Hepatocyte (in vitro differentiated cells): ENCODE results near the gene ARMH3. TPM values are rescaled to one million over a fixed set of nuclear protein-coding genes. Genes with fewer than 3 reads are reported as not detected.
A peak's percentile ranks its signal among the peaks of the same experiment; 100 is the strongest.

Experiments used
- DNase-seq: peaks from one replicate; pipeline ENCODE4 v3.0.0-alpha.2; 2016; ENCODE audit warnings: low spot score
- H2AFZ ChIP-seq: fragments of 200-600 bp; sonication (generic); 2 replicates; pipeline ENCODE4 v1.6.0; 2016; ENCODE audit warnings: antibody characterized with exemption, mild to moderate bottlenecking
- H3K27ac ChIP-seq: fragments of 200-600 bp; sonication (generic); 2 replicates; pipeline ENCODE4 v1.5.1; 2016; ENCODE audit warnings: mild to moderate bottlenecking
- H3K27me3 ChIP-seq: fragments of 200-600 bp; sonication (generic); 2 replicates; pipeline ENCODE4 v1.6.1; 2016
- H3K36me3 ChIP-seq: fragments of 200-600 bp; sonication (generic); replicated peaks from 2 replicates; pipeline ENCODE4 v1.5.1; 2016; ENCODE audit warnings: low read depth; ENCODE audit not compliant: insufficient read depth
- H3K4me1 ChIP-seq: fragments of 200-600 bp; sonication (generic); 2 replicates; pipeline ENCODE4 v1.5.1; 2016; ENCODE audit warnings: mild to moderate bottlenecking, moderate library complexity; ENCODE audit not compliant: insufficient read depth
- H3K4me2 ChIP-seq: fragments of 200-600 bp; sonication (generic); 2 replicates; pipeline ENCODE4 v1.6.0; 2016
- H3K4me3 ChIP-seq: fragments of 200-600 bp; sonication (generic); 2 replicates; pipeline ENCODE4 v1.5.1; 2016; ENCODE audit warnings: mild to moderate bottlenecking
- H3K79me2 ChIP-seq: fragments of 200-600 bp; sonication (generic); 2 replicates; pipeline ENCODE4 v1.6.0; 2017; ENCODE audit warnings: mild to moderate bottlenecking
- H3K9me2 ChIP-seq: fragments of 200-600 bp; sonication (generic); replicated peaks from 2 replicates; pipeline ENCODE4 v1.6.0; 2017; ENCODE audit warnings: mild to moderate bottlenecking; ENCODE audit not compliant: insufficient read depth
- H3K9me3 ChIP-seq: fragments of 200-600 bp; sonication (generic); 2 replicates; pipeline ENCODE4 v1.5.1; 2016; ENCODE audit warnings: low read depth, mild to moderate bottlenecking
- H4K20me1 ChIP-seq: fragments of 200-600 bp; sonication (generic); 2 replicates; pipeline ENCODE4 v1.6.0; 2016; ENCODE audit warnings: mild to moderate bottlenecking; ENCODE audit not compliant: insufficient read depth, poor library complexity, severe bottlenecking
- EZH2 ChIP-seq: fragments of 200-600 bp; sonication (generic); IDR thresholded peaks from 2 replicates; pipeline ENCODE4 v1.6.1; 2016; ENCODE audit warnings: antibody characterized with exemption, mild to moderate bottlenecking, borderline replicate concordance
- EZH2phosphoT487 ChIP-seq: fragments of 200-600 bp; sonication (generic); IDR thresholded peaks from one replicate; pipeline ENCODE4 v1.6.1; 2018; ENCODE audit warnings: antibody characterized with exemption, mild to moderate bottlenecking, low read depth, moderate library complexity; ENCODE audit not compliant: unreplicated experiment, severe bottlenecking
- WGBS: methylation state at CpG from one replicate; pipeline ENCODE4 v1.1.6; 2016; ENCODE audit warnings: low lambda C conversion rate; ENCODE audit errors: missing lambda C conversion rate; 5-methylcytosine and 5-hydroxymethylcytosine counted together
- polyA plus RNA-seq: library from polyadenylated mRNA; unstranded; fragments of >200 nt; fragmentation: Nextera tagmentation; extraction: Ambion mirVana; gene quantifications from 2 replicates; pipeline ENCODE4 v1.2.1, GENCODE V29; 2016
- total RNA-seq: library from RNA; depleted of rRNA; stranded (reverse); fragments of >200 nt; gene quantifications from 2 replicates; pipeline ENCODE4 v1.2.3, GENCODE V29; 2014
- TF ChIP-seq, protein P1 (sequence below): fragments of 200-600 bp; sonication (generic); IDR thresholded peaks from 2 replicates; pipeline ENCODE4 v1.5.1; 2016; ENCODE audit warnings: antibody characterized with exemption, mild to moderate bottlenecking; ENCODE audit not compliant: poor library complexity

Gene ARMH3, protein sequence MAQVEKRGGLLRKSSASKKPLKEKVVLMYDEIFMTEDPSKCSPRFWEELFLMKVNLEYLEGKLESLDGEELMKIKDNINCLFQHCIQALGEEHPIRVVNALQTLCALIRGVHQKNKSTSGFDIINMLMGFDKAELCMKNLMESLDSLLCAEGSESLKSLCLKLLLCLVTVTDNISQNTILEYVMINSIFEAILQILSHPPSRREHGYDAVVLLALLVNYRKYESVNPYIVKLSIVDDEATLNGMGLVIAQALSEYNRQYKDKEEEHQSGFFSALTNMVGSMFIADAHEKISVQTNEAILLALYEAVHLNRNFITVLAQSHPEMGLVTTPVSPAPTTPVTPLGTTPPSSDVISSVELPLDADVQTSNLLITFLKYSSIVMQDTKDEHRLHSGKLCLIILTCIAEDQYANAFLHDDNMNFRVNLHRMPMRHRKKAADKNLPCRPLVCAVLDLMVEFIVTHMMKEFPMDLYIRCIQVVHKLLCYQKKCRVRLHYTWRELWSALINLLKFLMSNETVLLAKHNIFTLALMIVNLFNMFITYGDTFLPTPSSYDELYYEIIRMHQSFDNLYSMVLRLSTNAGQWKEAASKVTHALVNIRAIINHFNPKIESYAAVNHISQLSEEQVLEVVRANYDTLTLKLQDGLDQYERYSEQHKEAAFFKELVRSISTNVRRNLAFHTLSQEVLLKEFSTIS
- total RNA-seq (10.6 and 11.7 TPM in 2 replicates), polyA plus RNA-seq (12.6 and 15.1 TPM in 2 replicates)

DNA sequence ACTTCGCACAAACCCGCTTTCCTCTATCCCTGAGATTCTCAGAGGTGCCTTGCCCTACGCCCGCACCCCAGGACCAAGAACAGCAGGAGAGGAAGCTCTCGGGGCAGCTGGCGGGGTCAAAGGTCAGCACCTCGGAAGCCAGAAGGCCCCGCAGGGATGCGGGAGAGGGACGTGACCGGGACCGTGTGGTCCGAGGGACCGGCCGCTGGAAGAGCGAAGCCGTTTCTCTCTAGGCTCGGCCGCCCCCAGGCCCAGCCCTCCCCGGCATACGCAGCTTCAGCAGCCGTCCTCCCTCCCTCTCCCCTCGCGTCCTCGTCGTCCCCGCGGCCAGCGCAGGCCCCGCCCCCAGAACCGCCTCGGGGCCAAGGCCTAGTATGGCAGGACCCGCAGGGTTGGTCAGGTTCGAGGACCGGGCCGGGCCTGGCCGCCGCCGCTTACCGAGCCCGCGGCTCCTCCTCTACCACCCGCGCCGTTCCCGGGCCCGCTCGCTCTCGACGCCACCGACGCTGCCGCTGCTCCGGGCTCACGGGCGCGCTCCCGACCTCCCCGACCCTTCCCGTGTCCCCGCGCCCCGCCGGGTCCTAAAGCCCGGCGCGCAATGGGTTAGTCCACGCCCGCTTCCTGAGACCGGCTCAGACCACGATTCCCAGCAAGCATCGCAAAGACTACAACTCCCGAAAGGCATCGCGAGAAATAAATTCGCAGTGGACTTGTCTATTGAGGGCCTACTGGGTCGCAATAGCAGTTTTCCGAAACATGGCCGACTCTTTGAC lies at the start of gene ARMH3:
TSS of gene ARMH3 (minus strand) at position 527 of the 773 bp plus-strand sequence. CDS start 16,059 bp downstream, outside the sequence.
- no peaks in the 10 kb centered on the region for H3K27me3 ChIP-seq
- H3K4me2 ChIP-seq = peak within 1 kb of the TSS; percentile 96
- no peaks in the 10 kb centered on the region for H3K9me3 ChIP-seq
- H4K20me1 ChIP-seq = peaks cover 19% of the 10 kb centered on the region
- peak within 1 kb of the TSS; percentile 56 for H3K4me3 ChIP-seq
- H3K4me1 ChIP-seq = peaks cover 12% of the 10 kb centered on the region
- TF ChIP-seq, protein P1, sequence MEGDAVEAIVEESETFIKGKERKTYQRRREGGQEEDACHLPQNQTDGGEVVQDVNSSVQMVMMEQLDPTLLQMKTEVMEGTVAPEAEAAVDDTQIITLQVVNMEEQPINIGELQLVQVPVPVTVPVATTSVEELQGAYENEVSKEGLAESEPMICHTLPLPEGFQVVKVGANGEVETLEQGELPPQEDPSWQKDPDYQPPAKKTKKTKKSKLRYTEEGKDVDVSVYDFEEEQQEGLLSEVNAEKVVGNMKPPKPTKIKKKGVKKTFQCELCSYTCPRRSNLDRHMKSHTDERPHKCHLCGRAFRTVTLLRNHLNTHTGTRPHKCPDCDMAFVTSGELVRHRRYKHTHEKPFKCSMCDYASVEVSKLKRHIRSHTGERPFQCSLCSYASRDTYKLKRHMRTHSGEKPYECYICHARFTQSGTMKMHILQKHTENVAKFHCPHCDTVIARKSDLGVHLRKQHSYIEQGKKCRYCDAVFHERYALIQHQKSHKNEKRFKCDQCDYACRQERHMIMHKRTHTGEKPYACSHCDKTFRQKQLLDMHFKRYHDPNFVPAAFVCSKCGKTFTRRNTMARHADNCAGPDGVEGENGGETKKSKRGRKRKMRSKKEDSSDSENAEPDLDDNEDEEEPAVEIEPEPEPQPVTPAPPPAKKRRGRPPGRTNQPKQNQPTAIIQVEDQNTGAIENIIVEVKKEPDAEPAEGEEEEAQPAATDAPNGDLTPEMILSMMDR = no peak
- TF ChIP-seq EZH2phosphoT487 (no peak), EZH2 (no peak)
- no peaks in the 10 kb centered on the region for H3K36me3 ChIP-seq
- peak within 1 kb of the TSS; percentile 92 for H3K27ac ChIP-seq
- no peaks in the 10 kb centered on the region for H3K9me2 ChIP-seq
- 2% methylated on average over 33 of the region's 79 CpGs for WGBS
- DNase-seq = peak; percentile 97
- H3K79me2 ChIP-seq = peaks cover 49% of the 10 kb centered on the region
- H2AFZ ChIP-seq = peak within 1 kb of the TSS; percentile 95

DNA sequence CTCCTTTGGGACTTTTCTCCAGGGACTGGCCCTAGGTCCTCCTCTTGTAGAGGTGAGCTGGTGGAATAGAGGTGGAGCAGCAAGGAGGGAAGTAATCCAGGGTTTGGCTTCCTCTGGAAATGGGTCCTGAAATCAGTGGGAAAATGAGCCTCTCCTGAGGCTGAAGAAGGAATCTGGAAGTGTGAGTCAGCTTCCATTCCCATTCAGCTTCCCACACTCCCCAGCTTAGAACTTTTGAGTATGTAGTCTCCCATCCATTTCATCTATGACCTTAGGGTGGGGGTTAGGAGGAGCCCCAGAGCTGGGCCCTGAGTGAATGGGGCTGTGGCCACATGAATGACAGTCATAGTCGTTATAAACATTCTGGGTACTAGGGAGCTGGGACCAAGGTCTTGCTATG lies 46.4 kb upstream of the ARMH3 start:
- TF ChIP-seq, protein P1 = no peak
- TF ChIP-seq EZH2phosphoT487 (no peak), EZH2 (no peak)
- no peak overlapping the region for H3K27ac ChIP-seq
- no peak overlapping the region for H3K4me3 ChIP-seq
- H3K9me3 ChIP-seq = no peaks in the 10 kb centered on the region
- no peaks in the 10 kb centered on the region for H3K79me2 ChIP-seq
- no peaks in the 10 kb centered on the region for H3K27me3 ChIP-seq
- H3K4me1 ChIP-seq = no peaks in the 10 kb centered on the region
- H4K20me1 ChIP-seq = peaks cover 4% of the 10 kb centered on the region
- H3K4me2 ChIP-seq = no peak overlapping the region
- H3K36me3 ChIP-seq = no peaks in the 10 kb centered on the region
- H3K9me2 ChIP-seq = no peaks in the 10 kb centered on the region
- H2AFZ ChIP-seq = no peak overlapping the region
- DNase-seq = no peak
- WGBS = 94% methylated on average over 1 of the region's 1 CpG

- Histone ChIP-seq H3K4me3 (no peak overlapping the region), H4K20me1 (no peaks in the 10 kb centered on the region), H3K4me1 (no peaks in the 10 kb centered on the region), H2AFZ (no peak overlapping the region), H3K79me2 (no peaks in the 10 kb centered on the region), H3K27ac (no peak overlapping the region), H3K9me2 (no peaks in the 10 kb centered on the region), H3K36me3 (no peaks in the 10 kb centered on the region), H3K27me3 (no peaks in the 10 kb centered on the region), H3K9me3 (no peaks in the 10 kb centered on the region), H3K4me2 (no peak overlapping the region)
- WGBS = 82% methylated on average over 5 of the region's 5 CpGs
- TF ChIP-seq EZH2phosphoT487 (no peak), EZH2 (no peak)
- TF ChIP-seq, protein P1 = no peak
- no peak for DNase-seq
These were observed 45.2 kb upstream of the ARMH3 start for GRCh38 chr10:102101152-102101551.
